ENCODE data around the gene FANCM. TPM values are rescaled to one million over a fixed set of nuclear protein-coding genes. Genes with fewer than 3 reads are reported as not detected.

FANCM gene, protein sequence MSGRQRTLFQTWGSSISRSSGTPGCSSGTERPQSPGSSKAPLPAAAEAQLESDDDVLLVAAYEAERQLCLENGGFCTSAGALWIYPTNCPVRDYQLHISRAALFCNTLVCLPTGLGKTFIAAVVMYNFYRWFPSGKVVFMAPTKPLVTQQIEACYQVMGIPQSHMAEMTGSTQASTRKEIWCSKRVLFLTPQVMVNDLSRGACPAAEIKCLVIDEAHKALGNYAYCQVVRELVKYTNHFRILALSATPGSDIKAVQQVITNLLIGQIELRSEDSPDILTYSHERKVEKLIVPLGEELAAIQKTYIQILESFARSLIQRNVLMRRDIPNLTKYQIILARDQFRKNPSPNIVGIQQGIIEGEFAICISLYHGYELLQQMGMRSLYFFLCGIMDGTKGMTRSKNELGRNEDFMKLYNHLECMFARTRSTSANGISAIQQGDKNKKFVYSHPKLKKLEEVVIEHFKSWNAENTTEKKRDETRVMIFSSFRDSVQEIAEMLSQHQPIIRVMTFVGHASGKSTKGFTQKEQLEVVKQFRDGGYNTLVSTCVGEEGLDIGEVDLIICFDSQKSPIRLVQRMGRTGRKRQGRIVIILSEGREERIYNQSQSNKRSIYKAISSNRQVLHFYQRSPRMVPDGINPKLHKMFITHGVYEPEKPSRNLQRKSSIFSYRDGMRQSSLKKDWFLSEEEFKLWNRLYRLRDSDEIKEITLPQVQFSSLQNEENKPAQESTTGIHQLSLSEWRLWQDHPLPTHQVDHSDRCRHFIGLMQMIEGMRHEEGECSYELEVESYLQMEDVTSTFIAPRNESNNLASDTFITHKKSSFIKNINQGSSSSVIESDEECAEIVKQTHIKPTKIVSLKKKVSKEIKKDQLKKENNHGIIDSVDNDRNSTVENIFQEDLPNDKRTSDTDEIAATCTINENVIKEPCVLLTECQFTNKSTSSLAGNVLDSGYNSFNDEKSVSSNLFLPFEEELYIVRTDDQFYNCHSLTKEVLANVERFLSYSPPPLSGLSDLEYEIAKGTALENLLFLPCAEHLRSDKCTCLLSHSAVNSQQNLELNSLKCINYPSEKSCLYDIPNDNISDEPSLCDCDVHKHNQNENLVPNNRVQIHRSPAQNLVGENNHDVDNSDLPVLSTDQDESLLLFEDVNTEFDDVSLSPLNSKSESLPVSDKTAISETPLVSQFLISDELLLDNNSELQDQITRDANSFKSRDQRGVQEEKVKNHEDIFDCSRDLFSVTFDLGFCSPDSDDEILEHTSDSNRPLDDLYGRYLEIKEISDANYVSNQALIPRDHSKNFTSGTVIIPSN (N-terminal part only)
- 12.9 TPM for total RNA-seq

DNA sequence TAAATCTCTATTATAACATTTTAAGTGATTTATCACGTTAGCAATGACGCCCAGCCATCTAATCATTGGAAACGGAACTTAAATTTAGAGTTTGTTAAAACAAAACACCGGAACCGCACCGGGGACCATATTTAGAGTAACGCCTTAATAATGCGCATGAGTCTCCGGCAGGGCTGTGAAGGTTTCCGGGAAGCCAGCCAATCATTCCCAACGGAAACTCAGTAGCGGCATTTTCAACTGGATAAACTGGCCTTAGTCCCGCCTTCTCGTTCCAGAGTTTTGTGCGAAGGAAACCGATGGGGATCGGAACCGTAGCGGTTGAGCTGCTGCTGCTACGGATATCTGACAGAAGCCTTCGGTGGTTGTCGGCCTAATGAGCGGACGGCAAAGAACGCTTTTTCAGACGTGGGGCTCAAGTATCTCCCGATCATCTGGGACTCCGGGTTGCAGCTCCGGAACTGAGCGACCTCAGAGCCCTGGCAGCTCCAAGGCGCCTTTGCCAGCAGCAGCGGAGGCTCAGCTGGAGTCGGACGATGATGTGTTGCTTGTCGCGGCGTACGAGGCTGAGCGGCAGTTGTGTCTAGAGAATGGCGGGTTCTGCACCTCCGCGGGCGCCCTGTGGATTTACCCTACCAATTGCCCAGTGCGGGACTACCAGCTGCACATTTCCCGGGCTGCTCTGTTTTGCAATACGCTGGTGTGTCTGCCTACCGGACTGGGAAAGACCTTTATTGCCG, at the start of gene FANCM:
Gene FANCM, plus strand, starts transcription at position 272 of the 737 bp plus-strand sequence. Its CDS starts 102 bp downstream, at position 374.
- DNase-seq, result peak; percentile 100

DNA sequence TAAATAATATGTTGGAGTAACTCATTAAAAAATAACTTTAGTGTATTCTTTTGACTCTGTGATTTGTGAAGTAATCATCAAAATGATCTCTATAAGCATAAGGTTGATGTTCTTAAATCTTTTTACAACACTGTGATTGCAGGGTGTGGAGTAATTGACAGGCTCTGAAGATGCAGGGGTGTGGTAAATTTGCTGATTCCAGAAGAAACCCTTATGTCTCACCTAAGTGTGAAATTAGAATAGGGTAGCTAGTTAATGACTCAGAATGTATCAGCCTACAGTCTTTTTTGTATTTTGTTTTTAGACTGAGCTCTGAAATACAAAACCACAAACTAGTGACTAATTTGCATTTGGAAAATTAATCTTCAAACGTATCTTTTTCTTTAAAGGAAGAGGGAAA, 45.9 kb upstream of the FANCM start:
- no peak for DNase-seq

DNA sequence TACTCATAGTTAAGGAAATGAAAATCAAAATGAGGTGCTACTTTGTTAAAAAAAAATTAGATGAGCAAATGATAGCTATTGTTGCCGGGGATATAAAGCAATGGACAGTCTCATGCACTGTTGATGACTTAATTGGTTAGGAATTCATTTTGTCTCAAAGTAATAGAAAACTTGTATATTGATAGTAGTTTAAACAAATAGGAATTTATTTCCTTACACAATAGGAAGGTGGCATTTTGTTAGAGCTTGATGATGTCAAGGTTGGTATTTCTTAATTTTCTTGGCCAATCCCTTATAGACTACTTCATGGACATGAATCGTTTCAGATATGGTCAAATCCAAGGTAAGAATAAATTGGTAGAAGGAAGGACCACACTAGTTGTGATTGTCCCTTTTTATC, 44.0 kb upstream of the FANCM start:
- no peak for DNase-seq

DNA sequence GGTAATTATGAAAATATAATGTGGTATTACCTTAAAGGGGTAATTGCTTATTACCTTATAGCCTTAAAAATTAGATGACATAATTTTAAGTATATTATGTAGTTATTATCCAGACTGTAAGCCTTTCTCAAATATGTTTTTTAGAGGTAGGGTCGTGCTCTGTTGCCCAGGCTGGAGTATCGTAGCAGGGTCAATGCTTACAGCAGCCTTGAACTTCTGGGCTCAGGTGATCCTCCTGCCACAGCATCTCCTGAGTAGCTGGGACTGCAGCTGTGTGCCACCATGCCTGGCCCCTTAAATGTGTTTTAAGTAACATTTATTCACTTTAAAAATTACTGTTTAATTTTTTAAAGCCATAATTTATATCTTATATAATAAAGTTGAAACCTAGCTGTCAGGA, 41.5 kb upstream of the FANCM start:
- DNase-seq, result no peak

DNA sequence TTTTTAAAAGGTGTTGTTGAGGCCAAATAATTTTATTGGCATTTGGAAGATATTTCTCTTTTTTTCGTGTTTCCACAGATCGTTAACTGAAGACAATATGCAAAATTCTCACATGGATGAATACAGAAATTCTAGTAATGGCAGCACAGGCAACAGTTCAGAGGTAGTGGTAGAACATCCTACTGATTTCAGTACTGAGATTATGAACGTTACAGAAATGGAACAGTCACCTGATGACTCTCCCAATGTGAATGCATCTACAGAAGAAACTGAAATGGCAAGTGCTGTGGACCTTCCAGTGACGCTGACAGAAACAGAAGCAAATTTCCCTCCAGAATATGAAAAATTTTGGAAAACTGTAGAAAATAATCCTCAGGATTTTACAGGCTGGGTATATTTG, 40.6 kb upstream of the FANCM start:
- DNase-seq, result no peak

DNA sequence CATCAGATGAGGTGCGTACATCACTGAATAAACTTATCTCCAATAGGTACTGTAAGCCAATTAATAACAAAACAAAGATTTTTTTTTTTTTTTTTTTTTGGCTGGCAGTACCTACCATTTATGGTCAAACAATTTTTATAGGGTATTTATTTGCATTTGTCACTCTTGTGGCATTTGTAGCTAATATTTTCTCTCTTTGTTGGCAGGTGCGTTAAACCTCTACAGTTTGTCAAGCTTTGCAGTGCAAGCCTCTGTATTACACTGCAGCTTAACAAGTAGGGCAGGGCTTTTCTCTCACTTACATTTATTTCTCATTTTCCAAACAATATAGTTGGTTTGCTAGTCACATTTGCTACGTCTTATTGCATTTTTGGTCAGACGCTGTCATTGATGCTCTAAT, 39.5 kb upstream of the FANCM start:
- DNase-seq, result no peak

DNA sequence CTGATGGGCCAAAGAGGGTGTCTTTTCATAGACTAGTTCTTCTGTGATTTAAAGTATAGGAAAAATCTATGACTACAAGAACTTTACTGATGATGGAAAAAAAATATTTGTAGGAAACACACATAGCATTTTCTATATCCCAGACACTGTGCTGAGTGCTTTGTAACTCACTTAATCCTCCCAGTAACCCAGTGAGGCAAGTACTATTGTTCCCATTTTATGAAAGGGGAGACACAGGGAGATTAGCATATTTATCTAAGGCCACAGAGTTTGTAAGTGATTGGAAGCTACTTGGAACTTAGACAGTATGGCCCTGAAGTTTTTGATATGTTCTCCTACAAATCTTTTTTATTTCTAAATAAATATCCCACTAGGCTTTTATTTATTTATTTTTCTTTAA, 31.9 kb upstream of the FANCM start:
- DNase-seq, result no peak

DNA sequence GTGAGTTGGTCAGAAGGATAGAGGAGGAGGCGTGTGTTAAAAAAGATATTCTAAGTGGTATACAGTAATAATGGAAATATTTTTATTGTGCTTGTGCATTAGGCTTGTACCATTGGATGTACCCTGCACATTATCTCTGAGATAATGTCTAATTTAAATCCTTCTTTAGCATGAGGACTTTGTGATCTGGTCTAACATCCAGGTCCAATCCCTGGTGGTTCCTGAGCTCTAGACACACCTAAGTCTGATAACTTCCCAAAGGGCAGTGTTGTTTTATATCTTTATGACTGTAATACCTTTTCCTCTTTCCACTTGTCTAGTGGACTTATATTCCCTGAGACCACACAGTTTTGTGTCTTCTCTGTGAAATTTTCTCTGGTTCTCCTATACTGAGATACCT, 31.2 kb upstream of the FANCM start:
- DNase-seq, result no peak

DNA sequence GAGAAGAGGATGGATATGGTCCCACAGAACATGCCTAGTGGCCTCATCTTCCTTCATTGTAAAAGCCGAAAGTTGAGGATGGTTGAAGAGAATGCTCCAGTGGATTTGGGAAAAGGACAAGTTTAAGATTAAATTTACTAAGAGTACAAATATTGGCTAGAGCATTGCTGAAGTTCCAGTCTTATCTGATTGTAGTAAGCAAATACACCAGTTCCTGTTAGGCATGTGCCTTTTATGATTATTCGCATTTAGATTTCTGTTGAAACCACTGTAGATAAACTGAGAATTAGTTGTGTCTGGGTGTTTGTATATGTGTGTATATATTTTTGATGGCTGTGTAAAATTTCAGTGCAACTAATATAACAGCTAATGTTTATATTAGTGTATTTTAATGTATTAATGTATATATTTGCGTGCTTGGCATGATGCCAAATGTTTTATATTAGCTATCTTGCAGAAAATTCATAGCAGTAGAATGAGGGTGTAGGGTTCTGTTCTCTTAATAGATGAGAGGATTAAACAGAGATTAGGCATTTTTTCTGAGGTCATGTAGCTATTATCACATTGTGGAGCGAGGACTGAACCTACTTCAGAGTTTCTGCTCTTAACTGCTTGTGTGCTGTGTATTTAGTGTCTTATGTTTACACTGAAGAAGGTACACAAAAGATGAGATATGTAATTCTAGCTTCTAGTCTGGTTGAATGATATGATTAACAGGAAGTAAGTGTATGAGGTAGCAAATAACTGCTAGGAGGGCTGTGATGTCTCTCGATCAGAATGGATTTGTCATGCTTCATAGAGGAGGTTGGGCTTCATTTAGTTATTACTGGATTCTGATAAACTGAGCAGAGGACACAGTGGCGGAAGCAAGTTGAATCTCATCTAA, 22.6 kb upstream of the FANCM start:
- no peak for DNase-seq

DNA sequence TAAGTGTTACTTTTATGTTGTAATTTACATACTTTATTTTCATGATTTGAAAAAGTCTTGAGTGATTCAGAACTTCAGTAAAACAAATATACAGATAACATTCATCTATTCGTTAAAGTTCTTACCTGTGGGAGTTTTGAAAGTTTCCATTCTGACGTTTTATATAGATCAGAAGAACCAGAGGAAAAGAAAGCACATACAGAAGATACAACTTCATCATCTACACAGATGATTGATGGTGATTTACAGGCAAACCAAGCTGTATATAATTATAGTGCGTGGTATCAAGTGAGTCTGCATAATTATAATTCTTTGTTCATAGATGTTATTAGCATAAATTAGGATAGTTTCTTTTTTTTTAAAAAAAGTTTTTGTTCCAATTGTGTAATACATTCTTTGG, 21.4 kb upstream of the FANCM start:
- DNase-seq, result no peak

DNA sequence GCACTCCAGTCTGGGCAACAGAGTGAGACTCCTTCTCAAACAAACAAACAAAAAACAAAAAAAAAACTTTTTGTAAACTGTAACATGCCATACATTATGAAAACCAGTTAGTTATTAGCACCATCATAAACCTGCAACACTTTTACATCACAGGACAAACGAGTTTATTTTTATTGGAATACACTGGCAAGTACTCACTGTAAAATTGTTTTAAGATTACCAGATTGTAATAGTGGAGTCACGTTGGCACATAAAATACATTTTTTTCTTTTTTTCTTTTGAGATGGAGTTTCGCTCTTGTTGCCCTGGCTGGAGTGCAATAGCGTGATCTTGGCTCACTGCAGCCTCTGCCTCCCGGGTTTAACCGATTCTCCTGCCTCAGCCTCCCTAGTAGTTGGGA, 17.1 kb upstream of the FANCM start:
- no peak for DNase-seq

DNA sequence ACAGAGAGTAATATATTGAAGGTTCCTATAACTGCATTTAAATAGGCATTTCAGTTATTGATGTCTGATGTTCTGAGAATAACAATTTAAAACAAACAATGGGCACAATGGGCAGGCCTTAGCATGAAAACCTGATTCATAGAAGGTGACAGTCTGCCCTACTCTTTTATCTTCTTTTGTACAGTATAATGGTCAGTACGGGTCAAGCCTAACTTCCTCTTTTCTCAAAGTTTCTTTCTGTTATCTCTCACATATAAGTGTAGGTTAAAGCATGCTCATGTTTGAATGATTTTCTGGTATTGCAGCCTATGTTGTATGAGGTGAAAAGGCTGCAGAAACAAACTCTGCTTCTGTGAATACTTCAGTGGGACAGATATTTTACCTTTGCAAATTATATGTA, 15.6 kb upstream of the FANCM start:
- DNase-seq, result no peak

DNA sequence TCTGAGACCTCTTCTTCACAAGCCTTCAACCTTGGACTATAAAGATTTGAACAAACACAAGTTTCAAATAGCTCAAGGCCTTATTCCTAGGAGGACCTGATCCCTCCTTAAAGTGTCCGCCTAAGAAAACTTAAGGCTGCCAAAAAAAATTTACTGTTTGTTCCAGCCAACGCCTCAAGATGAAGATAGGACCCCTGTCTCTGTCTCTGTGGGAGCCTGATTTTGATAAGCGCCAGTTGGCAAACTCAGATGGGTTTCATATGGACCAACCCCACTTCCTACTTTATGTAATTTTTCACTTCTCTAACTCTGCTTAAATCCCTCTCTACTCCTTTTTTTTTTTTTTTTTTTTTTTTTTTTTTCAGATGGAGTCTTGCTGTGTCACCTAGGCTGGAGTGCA, 12.5 kb upstream of the FANCM start:
- no peak for DNase-seq

DNA sequence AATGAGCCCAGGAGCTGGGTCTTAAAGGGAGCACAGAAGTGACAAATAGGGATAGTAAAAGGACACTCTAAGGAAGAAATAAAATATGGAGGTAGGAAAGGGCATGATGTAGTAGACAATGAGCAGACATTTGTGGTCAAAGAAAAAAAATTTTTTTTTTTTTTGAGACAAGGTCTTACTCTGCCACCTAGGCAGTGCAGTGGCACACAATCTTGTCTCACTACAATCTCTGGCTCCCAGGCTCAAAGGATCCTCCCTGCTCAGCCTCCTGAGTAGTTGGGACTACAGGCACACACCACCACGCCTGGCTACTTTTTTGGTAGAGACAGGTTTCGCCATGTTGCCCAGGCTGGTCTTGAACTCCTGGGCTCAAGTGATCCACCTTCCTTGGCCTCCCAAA, 10.0 kb upstream of the FANCM start:
- no peak for DNase-seq

DNA sequence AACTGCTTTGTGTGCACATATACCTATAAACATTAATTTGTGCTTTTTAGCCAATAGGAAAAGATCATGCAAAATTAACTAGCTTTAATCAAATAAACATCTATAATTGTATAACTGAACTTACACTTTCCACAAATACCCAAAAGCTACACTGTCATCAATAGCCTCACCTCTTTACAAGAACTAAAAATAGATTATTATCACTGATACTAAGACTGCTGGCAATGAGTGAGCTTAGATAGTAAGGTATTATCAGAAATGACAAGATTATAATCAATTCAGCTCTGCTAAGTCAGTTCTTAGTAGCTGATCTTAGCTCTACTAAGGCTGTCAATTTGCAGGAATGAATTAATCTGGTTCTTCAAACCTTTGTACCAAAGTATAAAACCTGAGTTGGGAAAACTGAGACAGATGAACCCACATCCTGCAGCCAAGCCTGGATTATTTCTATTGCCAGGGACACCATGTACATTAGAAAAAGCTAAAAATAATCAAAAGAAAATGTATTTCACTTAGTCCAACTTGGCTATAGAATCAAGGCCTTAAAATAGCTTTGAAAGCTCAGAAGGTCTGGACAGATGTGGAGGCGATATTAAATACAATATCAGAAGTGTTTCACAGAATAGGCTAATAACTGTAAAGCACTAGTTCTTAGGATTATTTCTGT, 6.6 kb upstream of the FANCM start:
- no peak for DNase-seq

DNA sequence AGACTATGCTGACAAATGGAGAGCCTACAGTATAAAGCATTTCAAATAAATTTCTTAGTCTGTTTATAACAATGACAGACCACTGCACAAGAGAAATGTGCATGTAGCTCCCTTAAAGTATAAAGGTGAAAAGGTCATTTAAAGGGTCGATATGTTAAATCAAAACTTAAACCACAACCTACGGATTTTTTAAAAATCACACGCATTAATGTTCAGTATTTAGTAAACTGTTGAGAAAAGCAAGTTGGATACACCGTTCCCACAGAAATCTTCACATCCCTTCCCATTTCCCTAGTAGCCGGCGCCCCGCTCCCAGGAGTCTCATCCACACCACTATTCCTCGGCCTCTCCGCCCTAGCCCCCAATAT, 2.1 kb upstream of the FANCM start:
- DNase-seq, result no peak

DNA sequence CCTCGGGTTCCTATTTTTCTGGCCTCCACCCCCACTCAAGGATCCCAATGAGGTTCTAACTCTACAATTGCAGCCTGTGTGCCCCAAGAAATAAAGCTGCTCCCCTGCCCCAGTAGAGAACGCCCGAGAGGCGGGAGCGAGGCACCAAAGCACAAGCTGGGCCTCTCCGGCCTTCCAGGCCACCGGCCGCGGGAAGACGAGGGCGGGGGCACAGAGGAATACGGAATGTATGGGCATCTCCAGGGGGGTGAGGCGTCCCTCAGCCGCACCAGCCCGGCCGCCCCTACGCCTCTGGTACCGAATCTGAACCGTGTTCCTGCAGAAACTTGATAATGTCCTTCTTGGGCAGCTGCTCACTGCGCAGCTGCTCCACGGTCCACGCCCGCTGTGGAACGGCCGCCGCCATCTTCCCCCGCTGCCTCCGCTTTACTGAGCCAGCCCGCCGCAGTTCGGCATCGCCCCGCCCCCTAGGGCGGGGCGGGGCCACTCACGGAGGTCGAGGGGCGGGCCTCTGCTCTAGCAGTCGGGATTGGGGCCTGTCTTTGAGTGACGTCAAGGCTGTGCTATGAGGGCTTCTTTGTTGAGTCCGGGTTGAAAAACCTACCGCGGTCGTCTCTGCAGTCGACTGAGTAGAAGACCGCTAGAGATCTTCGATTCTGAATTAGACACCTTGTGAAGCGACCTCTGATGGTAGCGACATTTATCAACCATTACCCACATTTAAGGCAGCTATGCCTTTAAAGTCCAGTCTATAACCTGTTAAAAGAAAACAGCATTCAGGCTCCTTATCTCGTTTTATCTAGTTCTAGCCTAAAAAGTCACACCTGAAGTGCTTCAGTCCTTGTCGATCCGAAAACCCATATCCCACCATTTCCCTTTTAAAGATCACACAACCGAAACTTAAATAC, 1.4 kb upstream of the FANCM start, which contains the start of gene FKBP3:
Gene FKBP3, minus strand, starts transcription at position 431 of the 908 bp plus-strand sequence. Its CDS starts 25 bp downstream, at position 406.
- peak; percentile 99 for DNase-seq

DNA sequence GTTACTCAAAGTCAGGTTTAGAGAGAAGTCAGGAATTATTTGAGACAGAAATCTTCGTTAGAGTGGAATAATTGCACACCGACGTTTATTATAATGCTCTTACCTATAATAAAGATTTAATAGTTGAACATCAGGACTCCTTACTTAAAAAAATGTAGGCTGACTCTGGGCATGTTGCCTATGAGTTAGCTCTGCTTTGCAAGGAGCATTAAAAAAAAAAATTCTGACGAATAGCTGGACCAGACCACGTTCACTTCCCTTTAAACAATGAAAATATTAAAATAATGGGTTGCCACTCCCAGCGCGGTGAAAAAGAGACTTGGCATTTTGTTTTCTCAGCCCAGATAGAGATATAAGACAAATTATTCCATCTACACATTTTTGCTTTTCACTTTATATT, 574 bp upstream of the FANCM start:
- peak; percentile 53 for DNase-seq

DNA sequence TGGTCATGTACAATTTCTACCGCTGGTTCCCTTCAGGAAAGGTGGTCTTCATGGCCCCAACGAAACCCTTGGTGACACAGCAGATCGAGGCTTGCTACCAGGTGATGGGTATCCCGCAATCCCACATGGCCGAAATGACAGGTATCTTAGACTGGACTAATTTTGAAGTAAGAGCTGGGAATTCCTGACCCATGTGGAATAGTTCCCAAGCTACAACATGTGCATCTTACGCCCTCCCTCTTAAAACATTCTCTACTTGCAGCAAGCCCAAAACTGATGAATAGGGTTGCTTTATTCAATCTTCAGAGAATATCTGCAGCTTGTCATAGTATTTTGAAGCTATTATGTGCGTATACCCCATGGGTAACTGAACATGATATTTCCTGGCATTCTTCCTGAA, 669 bp downstream of the FANCM start:
- DNase-seq, result no peak

Measured in skin of body (tissue), 2 donors.